ENCODE data around the gene ZNF692.

The ZNF692 gene

DNA sequence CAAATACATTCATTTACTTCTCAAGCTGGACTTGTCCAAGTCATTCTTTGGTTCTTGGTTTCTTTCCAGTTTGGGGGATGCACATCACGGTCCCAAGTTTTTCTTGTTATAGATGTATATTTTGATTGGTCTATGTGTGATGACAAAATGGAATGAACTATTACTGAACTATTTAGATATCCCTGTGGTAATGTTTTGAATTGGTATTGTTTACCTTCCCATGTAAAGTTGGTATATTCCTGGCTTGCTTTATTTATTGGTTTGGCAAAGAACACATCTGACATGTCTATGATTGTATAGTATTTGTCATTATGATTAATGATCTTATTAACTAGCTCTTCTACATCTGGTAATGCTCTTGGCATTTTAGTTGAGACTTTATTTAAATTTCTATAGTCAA lies 22.4 kb upstream of the ZNF692 start:
- DNase-seq: no peak

DNA sequence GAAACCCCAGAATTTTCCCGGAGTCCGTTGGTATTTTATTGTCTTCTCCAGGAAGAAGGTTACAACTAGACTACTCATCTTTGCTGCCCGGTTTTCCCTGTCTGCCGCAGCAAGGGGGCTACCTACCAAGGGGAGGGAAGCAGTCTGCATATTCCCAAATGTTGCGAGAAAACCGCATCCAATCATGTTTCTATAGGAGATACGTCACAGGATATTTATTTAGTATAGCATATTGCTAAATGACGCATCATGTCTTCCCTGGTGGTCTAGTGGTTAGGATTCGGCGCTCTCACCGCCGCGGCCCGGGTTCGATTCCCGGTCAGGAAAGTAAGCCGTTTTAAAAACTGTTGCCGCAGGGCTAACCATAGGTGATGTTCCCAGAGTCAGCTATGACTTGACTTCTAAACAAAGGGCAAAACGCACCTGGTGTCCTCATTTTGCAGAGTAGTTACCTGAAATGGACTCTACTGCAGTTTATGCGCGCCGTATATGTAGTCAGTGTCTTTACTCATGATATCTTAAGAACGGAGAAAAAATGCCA lies 15.2 kb upstream of the ZNF692 start:
- peak; percentile 80 to 90 for DNase-seq

DNA sequence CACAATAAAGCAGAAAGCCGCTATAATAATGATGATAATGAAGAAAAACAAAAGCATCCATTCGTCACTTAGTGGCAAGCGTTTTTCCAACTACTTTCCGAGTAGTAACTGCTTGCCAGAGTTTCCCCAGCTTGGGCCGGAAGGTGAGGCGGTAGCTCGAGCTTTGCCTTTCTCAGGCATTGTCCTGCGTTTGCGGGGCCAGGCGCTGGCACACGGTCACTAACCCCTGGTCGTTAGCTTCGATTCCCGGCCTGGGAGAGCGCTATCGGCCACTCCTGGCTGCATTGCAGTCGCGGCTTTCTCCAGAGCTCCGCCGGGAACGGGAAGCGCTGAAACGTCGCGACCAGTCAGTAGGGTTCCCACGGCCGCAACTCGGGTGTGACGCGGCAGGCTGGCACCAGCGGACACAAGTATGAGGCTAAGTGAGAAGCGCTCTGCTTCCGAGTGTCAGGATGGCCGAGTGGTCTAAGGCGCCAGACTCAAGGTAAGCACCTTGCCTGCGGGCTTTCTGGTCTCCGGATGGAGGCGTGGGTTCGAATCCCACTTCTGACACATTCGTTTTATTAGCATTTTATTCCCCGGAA lies 14.6 kb upstream of the ZNF692 start:
- DNase-seq: peak; percentile 96 to 97

DNA sequence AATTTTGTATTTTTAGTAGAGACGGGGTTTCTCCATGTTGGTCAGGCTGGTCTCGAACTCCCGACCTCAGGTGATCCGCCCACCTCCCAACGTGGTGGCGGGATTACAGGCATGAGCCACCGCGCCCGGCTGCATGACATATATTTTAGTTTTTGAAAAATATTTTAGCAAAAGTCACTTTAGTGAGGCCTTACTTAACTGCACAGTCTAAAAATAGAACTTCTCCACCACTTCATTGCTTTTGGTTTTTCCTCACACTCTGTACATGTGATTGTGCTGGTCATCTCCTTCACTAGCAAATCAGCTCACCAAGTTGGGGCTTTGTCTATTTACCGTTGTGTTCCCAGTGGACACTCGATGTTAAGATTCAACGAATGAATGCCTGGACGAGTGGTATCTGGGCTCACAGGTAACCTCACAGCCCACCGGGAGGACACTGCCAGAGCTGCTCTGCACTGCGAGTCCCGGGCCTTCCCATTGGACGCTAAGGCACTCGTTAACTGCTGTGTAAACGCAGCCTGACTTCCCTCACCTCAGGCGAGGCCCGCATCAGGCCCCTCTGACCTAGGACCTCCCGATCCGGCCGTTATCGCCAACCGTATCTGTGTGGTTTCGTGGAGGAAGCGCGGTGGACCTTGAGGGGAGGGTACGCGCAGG lies 14.0 kb upstream of the ZNF692 start:
- DNase-seq: peak; percentile 42 to 53

DNA sequence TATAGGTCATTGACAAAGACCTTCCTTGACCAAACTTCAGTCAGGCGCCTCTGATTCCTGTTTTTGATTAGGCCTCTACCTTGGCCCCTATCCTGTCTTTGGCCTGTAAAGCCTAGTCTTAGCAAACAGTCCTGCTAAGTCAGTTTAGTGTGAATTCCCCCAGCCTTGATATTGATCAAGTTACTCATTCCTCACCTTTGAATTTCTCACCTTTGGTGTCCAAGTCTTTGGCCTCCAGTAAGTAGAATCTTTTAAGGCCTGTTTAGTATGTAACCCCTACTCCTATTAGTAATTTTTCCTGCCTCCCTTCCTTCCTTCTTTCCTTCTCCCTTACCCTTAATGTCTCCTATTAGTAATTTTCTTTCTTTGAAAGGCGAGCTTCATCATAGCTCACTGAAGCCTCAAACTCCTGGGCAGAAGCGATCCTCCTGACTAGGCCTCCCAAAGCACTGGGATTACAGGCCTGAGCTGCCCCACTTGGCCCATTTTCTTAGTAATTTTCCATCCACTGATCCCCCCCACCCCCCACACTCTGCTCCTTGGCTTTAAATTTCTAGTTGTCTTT lies 13.0 kb upstream of the ZNF692 start:
- DNase-seq: no peak

DNA sequence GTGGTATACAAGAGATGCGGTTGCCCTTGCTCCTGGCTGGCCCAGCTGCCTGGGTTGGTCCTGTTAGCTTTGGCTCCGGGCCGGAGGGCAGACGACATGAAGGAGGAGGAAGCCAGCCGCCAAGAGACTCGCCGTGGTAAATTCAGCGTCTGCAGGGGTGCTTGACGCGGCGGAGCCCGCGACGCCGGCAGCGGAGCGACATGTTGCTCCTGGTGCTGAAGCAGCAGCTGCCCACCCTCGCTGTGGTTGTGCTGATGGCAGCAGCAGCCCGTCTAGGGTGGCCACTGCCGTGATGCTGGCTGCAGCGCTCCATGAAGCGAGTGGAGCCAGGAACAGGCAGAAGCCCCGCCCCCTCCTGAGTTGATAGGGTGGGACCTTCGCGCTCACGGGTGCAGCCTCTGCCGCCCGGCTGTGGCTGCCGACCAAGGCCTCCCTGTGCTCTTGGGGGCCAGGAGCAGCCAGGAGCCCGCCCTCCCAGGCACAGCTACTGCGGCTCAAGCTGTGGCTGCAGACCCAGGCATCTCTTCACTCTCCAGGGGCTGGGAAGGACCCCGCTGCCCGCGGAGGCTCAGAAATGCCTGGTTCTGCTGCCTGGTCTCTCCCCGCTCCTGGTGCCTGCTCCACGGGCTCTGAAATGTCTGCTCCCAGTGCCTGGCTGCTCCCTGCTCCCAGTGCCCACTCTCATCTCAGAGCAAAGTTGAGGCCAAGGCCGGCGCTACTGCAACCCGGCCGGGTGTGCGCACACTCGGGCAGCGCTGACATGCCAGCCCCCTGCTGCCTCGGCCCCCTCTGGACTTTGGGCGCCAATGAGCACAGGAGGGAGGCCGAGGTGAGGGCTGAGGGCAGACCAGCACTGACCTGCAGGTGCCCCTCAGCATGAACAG lies 4.4 kb upstream of the ZNF692 start:
- DNase-seq: peak; percentile 51 to 74

DNA sequence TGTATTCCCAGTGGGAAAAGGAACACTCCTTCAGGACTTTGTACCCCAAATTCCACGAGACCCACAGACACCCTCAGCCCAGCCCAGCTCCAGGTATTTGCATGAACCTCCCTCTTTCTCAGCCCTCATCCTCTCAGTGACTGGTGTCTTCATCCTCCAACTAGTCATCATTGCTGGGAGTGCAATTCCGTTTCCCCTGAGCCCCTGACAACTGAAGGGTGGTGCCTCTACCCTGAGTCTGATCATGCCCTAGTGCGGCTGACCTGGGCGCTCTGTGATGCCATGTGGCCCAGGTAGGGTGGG lies 3.8 kb upstream of the ZNF692 start:
- no peak for DNase-seq

DNA sequence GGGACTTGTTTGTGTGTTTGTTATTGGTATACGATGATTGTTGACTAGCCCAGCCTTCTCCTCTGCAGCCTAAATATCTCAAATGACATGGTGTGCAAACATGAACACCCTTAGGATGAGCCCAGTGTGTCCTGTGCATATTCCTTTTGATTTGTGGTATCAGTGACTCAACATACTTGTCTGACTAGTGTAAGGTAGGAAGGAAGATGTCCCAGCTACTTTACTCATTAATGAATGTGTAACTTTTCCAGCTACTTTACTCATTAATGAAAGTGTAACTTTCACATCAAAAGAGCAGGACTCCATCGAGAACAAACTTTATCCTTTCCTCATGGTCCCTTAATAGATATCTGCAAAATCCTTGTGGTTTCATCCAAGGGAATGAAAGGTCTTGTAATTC lies 2.7 kb upstream of the ZNF692 start:
- no peak for DNase-seq

DNA sequence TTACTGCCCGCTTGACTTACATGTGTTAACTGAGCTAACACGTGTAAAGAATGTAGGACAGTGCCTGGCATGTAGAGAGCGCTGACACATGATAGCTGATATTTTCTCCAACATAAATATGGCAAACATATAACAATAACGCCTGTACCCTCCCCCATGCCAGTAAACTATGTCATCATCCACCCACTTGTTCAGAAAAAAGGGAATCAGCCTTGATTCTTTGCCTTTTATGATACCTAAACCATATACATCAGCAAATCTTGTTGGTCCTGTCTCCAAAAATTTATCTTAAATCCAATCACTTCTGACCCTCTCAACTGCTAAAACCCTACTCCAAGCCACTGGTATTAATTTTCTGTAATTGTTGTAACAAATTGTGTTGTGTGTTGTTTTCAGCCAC lies 1.1 kb upstream of the ZNF692 start:
- peak; percentile 33 to 49 for DNase-seq

DNA sequence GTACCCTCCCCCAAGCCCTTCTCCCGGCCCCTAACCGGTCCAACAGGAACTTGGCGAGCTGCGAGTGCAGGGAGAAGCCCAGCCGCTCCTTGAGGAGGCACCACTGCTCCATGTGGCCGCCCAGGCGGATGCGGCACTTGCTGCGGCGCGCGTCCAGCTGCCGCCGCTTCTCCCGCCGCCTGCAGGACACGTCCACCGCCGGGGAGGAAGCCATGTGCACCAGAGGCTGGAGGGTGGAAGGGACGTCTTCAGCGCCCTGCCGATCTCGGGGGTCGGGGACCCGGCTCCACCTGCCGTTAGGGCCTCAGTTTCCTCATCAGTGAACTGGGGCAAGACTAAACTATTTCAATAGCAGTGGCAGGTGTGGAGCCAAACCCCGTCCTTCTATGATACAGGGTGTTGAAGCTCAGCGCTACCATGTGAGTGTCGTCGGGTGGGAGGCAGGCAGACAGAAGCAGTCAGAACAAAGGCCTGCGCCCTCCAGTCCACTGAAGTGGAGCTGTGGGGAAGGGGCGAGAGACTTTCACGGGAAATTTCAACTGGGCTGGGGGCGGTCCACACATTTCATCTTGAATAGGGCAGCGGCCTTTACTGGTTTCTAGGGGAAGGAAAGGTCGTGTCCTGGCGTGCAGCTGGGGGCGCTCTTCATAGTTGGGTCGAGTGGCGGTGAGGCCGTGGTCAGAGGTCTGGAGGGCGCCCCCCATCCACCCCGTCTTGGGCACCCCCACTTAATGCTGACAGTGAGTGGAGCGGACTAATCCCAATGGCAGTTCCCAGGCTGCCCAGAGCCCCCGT lies 592 bp downstream of the ZNF692 start:
- peak; percentile 61 to 73 for DNase-seq

DNA sequence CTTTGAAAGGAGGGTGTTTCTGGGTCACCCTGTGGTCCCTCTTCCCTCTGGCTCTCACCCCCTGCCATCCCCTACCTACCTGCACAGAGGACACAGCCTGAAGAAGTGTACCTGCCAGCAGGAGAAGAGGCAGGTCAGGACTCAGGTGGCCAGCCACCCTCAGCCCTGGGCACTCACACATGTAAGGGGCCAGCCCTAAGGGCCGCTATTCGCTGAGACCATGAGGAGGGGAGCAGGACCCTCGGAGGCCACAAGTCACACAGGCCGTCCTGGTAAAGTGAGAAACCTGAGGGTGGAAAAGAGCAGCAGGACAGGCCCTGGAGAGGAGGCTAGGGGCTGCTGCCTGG lies 1.2 kb downstream of the ZNF692 start:
- no peak for DNase-seq

DNA sequence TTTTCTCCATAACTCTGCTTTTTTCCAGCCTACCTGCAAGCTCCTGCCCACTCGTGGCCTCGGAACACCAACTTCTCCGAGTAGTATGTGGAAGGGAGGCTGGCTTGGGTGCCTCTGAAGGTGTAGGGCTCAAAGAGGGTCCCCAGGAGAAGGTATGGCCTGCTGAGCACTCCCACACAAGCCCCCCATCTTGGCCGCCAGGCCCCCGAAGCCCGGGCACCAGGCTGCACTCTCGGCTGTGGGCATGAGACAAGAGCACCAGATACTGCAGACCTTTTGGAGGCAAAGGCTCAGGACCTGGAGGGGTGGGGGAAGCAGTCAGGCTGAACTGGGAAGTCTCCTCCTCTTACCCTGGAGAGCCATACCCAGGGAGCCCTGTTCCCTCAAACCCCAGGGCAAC lies 1.7 kb downstream of the ZNF692 start:
- DNase-seq: no peak

DNA sequence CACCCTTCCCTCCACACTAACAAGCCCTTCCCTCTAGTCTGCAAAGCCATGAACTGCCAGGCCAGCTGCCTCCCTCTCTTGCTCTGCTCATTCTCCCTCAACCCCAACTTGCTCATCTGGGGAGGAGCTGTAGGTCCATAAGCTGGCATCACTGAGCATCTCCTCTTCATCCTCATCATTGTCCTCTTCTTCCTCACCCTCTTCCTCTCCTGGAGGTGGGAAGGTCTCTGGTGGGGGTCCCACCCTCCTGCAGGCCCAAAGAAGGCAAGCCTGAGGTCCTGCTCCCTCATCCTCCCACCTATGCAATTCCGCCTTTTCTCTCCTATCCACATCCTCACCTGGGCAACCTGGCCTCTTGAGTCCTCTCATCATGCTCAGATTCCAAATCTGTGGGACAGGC lies 2.7 kb downstream of the ZNF692 start:
- no peak for DNase-seq

DNA sequence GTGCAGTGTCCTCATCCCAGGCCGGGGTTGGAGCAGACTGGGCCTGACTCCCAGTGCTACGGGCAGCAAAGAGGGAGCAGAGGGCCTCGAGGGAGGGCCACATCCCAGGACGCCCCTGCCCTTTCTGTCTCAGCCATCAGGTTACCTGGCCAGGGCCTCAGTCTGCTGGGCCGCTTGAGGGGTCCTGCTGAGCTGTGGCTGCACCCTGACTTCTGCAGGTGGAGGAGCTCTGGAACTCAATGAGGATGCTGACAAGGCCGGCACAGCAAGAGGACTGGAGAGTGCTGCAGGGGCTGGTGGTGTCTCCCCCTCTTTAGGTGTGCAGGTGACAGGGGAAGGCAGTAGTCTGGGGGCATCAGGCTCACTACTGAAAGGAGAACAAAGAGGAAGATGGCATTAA lies 3.3 kb downstream of the ZNF692 start:
- no peak for DNase-seq

DNA sequence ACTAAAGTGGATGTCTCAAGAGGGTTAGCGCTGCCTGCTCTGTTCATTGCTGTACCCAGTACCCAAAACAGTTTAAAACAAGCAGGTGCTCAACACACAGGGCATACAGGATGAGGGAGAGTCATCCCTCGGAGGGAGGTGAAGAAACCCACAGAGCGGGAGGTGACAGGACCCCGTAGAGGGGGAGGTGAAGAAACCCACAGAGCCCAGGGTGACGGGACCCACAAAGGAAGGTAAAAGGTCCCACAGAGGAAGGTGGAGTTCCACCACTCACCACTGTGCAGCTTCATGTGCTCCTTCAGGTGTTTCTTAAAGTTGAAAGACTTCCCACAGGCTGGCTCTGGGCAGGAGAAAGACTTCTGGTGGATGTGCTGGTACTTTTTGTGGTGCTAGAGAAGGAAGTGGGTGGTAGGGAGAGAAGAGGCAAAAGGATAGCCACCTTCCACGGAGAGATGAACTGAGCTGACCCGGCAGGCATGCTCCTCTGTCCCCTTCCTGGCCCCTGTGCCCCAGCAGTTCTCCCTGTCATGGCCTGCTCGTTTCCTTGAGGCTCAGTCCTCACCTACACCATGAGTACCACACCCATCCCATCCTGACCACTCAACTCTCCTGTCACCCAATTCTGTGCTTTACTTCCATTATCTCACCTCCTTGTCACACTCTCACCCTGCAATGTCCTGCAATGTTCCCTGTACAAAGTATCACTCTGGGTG lies 5.1 kb downstream of the ZNF692 start:
- no peak for DNase-seq

DNA sequence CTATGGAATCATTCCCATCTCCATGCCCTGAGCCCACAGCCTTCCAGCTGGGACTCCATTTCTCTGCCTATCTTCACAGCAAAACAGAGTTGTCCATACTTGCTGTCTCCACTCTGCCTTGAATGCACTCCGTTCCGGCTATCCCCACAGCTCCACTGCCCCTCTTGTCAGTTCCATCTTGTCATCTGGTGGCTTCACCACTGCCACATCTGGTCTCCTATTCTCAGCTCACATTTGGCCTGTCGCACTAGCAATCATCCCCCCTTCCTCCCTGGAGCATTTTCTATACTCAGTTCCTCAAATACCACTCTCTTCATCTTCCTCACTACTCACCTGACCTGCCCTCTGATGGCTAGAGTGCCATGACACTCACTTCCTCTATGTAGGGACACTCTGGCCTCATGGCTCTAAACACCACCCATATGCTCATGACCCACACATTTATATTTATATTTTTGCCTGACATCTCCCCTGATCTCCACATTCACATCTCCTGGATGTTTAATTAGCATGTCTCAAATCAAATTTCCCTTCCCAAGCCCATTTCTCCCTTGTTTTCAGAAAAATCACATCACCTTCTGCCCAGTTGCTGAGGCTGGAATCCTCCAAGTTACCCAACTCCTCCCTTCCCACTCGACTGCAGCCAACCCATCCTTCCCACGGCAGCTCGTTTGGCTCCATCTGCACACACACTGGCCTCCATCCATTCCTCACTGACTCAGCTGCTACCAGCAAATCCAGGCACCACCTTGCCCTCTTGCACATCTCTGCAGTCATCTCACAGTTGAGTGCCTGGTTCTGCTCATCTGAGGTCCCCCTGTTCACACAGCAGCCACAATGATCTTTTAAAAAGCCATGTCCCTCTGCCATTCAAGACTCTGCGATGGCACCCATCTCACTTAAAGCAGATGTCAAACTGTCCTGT lies 6.1 kb downstream of the ZNF692 start:
- peak; percentile 17 to 45 for DNase-seq

DNA sequence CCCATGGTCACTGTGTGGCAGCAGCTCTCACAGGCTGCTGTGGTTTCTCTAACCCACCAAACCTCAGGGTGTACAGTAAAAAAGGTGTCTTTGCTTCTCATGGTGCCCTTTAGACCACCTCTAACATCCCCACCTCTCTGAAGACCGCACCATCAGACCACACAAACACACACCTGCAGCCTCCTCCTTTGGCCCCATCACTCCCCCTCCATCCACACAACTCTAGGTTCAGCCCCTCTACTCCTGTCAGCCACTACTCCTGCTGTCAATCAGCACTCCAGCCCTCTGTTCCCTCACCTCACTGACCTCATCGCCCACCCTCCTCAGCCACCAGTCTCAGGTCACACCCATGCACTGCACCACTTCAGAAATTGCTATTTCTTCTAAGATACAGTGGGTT lies 7.5 kb downstream of the ZNF692 start:
- no peak for DNase-seq

DNA sequence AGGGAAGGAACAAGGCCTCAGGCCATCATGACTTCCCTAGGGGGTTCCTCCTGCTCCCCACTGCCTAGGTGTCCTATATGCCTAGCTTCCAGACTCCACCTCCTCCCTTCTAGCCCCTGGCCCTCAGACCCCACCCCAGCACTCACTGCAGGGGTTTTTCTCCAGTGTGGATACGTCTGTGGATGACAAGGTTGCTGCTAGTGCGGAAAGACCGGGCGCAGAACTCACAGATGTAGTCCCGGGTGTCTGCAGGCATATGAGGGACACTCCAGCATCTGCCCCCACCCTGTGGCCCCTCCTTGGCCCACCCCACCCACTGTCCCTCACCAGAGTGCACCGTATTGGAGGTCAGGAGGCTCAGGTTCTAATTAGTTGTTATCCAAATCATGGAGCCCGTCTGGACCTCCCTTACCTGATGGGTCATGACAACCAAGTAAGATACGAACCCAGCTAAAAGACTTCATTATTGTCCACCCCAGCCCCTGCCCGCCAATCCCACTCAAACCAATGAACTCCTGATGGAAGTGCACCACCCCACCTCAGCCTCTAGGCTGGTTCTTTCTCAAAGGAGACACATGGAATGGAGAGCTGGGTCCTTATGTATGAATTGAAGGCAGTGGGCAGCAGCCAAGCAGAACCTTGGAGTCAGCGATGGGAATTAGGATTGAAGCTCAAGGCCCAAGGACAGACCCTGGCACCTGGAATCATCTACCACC lies 8.2 kb downstream of the ZNF692 start:
- DNase-seq: no peak

DNA sequence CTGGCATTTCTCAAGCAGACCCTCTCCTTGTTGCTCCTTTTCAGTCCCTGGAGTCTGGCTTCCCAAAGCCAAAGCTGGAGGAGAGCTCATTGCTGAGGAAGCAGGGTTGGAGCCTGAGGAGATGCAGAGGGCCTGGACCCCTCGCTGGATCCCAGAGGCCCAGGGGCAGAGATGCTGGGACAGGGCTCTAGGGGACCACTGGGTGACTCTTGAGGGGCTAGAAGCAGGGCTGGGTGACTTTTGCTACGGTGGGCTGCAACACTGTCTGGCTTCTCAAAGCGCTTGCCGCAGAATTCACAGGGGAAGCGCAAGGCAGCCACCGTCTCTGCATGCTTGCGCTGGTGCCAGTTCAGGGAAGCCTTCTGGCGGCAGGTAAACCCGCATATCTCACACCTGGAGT lies 8.8 kb downstream of the ZNF692 start:
- no peak for DNase-seq

DNA sequence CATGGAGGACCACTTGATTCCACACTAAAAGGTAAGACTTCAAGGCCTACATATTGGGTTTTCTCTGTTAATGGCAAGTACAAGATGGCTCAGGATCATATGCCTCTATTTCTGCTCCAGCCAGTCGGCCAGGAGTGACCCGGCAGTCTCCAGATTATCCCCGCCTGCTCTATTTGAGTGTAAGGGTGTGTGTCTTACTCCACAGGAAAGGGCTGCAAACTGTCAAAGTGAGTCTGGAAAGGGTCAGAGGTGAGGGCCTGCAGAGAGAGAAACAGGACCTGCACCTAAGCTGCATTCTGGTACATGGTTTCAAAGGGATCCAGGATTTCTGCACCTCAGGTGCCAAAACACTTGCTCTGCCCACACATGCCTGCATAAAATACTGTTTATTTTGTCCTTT lies 9.2 kb downstream of the ZNF692 start:
- no peak for DNase-seq
